Activated T-cell treated with anti-CD3 and anti-CD28 coated beads, Interleukin-2, amount 50 U/mL, for 48 hours (primary cell): ENCODE results near the gene CAMSAP1.
"Not testable (repeated sequence)": the region's sequence is repeated elsewhere in the genome, so short reads cannot be mapped to it uniquely, and the experiment has no call there.

Experiments used
- DNase-seq, 2 experiments: peaks; one replicate each; pipeline ENCODE4 v3.0.0-alpha.2; 2020

CAMSAP1 gene

GRCh38 chr9:135907431-135908092 is at the start of gene CAMSAP1:
Gene CAMSAP1, minus strand, starts transcription at chr9:135907546. Its CDS starts 387 bp downstream, at chr9:135907159.
- peak; percentile 95 to 96 for DNase-seq

DNA sequence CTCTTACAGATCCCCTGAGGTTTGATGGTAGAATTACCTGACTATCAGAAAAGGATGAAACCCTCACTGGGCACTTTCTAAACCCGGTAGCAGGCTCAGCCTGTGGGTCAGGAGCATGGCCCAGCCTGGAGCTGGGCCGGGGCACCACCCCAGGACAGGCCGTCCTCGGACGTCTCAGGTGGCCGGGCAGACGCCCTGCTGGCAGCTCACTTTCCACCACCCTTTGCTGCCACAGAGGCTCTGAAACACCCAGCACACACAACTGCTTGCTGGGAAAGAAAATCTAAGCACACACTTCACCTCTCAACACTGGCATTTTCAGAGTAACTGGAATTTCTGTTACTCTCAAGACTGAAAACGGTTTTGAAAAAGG is 49.4 kb upstream of the CAMSAP1 start:
- no peak for DNase-seq

- no peak for DNase-seq
Measured at GRCh38 chr9:135955934-135956801, 48.8 kb upstream of the CAMSAP1 start.

GRCh38 chr9:135952664-135953206 is 45.4 kb upstream of the CAMSAP1 start:
- no peak for DNase-seq

GRCh38 chr9:135951889-135952663 is 44.7 kb upstream of the CAMSAP1 start:
- no peak for DNase-seq

DNA sequence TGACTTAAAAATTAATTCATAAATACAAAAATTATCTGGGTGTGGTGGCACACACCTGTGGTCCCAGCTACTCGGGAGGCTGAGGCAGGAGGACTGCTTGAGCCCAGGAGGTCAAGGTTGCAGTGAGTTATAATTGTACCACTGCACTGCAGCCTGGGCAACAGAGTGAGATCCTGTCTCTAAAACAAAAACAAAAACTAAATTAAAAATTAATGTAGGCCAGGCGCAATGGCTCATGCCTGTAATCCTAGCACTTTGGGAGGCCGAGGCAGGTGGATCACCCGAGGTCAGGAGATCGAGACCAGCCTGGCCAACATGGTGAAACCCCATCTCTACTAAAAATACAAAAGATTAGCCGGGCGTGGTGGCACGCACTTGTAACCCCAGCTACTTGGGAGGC is 44.0 kb upstream of the CAMSAP1 start:
- DNase-seq: not testable (repeated sequence)

DNA sequence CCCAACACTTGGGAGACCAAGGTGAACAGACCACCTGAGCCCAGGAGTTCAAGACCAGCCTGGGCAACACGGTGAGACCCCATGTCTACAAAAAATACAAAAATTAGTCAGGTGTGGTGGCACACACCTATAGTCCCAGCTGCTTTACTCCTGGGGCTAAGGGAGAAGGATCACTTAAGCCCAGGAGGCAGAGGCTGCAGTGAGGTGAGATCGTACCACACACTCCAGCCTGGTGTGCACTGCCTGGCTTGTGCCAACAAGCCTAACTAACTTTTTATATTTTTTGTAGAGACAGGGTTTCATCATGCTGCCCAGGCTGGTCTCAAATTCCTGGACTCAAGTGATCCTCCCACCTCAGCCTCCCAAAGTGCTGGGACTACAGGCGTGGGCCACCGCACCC is 43.5 kb upstream of the CAMSAP1 start:
- not testable (repeated sequence) for DNase-seq

DNA sequence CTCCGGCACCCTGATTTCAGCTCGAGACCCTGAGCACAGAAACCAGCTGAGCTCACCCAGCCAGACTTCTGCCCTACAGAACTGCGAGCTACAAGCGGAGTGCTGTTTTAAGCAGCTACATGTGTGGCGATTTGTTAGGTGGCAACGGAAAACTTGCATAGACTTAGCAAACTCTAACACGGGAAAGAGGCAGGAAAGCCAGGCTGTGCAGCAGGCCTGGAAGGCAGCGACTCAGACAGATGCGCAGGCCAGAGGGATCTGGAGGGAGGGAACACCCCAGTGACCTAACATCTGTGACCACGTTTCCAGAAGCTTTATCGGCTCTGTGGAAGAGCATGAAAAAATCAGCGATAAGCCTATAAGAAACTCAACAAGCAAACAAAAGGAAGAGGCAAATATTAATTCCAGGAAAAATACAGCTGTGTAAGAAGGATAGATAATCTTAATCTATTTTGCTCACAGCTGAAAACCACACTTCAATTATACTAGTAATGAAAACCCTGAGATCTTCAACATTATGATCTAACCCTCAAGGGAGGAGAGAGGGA is 42.9 kb upstream of the CAMSAP1 start:
- no peak for DNase-seq

DNA sequence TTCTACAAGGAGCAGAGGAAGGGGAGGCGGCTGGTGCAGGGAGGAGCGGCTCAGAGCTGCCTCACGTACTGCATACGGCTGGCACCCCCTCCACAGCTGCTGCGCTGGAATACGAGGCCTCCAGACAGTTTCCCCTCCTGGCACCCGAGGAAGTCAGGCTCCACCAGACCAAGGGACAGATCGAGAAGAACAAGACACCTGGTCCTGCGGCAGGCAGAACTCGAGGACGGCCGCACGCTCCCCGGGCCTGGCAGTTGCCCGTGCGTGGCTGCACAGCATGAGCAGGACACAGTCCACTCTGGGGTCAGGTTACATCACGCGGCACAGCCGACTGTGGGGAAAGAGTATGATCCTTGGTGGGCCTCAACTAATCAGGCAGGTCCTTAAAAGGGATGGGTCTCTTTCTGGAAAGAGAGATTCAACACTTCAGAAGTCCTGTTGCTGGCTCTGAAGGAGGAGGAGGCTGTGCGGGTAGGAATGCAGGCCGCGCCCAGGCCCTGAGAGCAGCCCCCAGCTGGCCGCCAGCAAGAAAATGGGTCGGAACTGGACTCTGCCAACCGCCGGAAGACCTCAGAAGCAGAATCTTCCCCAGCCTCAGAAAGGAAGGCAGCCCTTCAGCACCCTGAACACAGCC is 42.3 kb upstream of the CAMSAP1 start:
- no peak for DNase-seq

GRCh38 chr9:135948968-135949367 is 41.6 kb upstream of the CAMSAP1 start:
- DNase-seq: no peak

- no peak for DNase-seq
Measured at GRCh38 chr9:135948446-135948845, 41.1 kb upstream of the CAMSAP1 start.

GRCh38 chr9:135947582-135947981 is 40.2 kb upstream of the CAMSAP1 start:
- no peak for DNase-seq

- not testable (repeated sequence) for DNase-seq
Measured at GRCh38 chr9:135947105-135947504, 39.8 kb upstream of the CAMSAP1 start.

GRCh38 chr9:135946392-135946994 is 39.1 kb upstream of the CAMSAP1 start:
- no peak for DNase-seq

GRCh38 chr9:135945969-135946368 is 38.6 kb upstream of the CAMSAP1 start:
- no peak for DNase-seq

DNA sequence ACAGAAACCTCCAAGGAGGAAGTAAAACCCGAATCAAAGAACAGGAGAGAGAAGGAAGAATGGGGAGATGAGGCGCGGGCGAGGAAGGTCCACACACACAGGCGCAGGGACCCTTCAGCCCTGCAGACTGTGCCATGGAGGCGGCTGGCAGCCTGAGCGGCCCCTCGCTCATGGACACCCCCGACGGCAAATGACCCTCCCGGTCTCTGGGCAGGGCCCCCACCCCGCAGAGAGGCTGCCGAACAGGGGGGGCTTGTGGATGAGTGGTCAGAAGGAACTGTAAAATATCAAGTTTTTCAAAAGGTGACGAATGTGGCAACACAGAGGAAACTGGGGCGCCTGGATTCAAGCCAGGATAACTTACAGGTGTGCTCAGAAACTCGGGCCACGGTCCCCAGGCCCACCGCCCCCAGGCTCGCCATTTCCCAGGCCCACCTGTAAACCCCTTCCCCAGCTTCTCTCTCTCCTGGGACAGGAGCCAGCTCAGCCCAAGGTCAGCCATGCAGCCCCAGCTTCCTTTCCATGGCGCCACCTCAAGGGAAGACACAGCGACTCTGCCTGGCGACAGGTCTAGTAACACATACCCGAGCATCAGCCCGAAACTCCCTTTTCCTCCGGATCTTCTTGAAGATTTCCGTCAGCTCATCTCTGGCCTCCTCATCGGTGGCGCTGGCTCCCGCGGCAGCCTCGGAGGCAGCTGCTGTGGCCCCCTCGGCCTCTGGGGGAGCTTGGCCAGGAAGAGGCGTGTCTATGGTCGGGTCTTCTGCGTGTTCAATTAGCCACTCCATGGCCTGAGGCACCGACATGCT is 37.3 kb upstream of the CAMSAP1 start:
- no peak for DNase-seq

DNA sequence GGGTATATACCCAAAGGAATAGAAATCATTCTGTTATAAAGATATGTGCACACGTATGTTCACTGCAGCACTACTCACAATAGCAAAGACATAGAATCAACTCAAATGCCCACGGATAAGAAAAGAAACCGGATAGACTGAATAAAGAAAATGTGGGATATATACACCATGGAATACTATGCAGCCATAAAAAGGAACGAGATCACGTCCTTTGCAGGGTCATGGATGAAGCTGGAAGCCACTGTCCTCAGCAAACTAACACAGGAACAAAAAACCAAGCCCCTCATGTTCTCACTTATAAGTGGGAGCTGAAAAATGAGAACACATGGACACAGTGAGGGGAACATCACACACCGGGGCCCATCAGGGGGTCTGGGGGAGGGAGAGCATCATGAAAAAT is 36.3 kb upstream of the CAMSAP1 start:
- DNase-seq: not testable (repeated sequence)

- DNase-seq: no peak
Measured at GRCh38 chr9:135941288-135941995, 34.1 kb upstream of the CAMSAP1 start.

- peak; percentile 87 to 89 for DNase-seq
Measured at GRCh38 chr9:135939351-135940265, 32.3 kb upstream of the CAMSAP1 start.
